HCT116 (cell line): ENCODE data around the gene PPARGC1A. TPM values are rescaled to one million over a fixed set of nuclear protein-coding genes. Genes with fewer than 3 reads are reported as not detected.

Source experiments
- ATAC-seq: fragments of 200-7000 bp; cut with Tn5 transposase; 2 replicates; pipeline ENCODE4 v1.9.1; 2020; ENCODE audit warnings: mild to moderate bottlenecking, moderate library complexity
- BruUV-seq: library from RNA; stranded (reverse); fragments of 400-500 nt; replicated peaks from 2 replicates; lab custom pipeline; 2021; lab: Mats Ljungman, UMichigan
- CTCF ChIA-PET: fragments of 300-600 bp; sonication (Branson Sonifier 250); formaldehyde crosslinking; loops from one replicate; lab custom pipeline; 2021; ENCODE audit warnings: antibody characterized with exemption; lab: Charles Lee
- POLR2A ChIA-PET: fragments of 300-600, 350-600 bp; sonication (Branson Sonifier 250); formaldehyde crosslinking; loops from one replicate; lab custom pipeline; 2021; ENCODE audit warnings: antibody characterized with exemption; lab: Charles Lee
- RAD21 ChIA-PET, 2 experiments: fragments of 300-600 bp; sonication (Branson Sonifier 250); formaldehyde crosslinking; loops; one replicate each; lab custom pipeline; 2023; ENCODE audit warnings: low total read pairs in 2 of 2; ENCODE audit not compliant: uncharacterized antibody in 2 of 2, unreplicated experiment in 2 of 2, low non-redundant PET in 1 of 2; lab: Charles Lee
- DNase-seq: peaks from one replicate; pipeline ENCODE4 v3.0.0-alpha.2; 2010; ENCODE audit warnings: low read depth, low spot score
- H2AFZ ChIP-seq: fragments of 200-600 bp; shearing (Covaris generic), sonication (generic); 2 replicates; pipeline ENCODE4 v1.6.1; 2017; ENCODE audit warnings: low read depth, mixed run types, mixed read lengths, antibody characterized with exemption, low read length; ENCODE audit not compliant: poor library complexity, severe bottlenecking
- H3K27ac ChIP-seq: 2 replicates; pipeline ENCODE4 v1.5.1; 2012; ENCODE audit warnings: low read depth, low read length
- H3K27me3 ChIP-seq: fragments of 200-600 bp; sonication (generic); 2 replicates; pipeline ENCODE4 v1.6.1; 2016; ENCODE audit warnings: mixed run types, low read length, mixed read lengths; ENCODE audit not compliant: insufficient read depth
- H3K36me3 ChIP-seq, 2 experiments: fragments of 200-500 bp in 1 of 2; fragments of 200-600 bp in 1 of 2; sonication (Bioruptor generic) in 1 of 2; sonication (generic) in 1 of 2; 2 replicates each; pipeline versions ENCODE4 v1.5.1 to v1.6.1; 2014 to 2016; ENCODE audit warnings: low read length in 2 of 2, inconsistent platforms in 1 of 2, mixed read lengths in 1 of 2, mixed run types in 1 of 2; ENCODE audit not compliant: insufficient read depth in 2 of 2, control insufficient read depth in 1 of 2
- H3K4me1 ChIP-seq, 2 experiments: fragments of 200-600 bp in 1 of 2; sonication (generic) in 1 of 2; 2 replicates each; pipeline versions ENCODE4 v1.5.1 to v1.6.1; 2012 to 2017; ENCODE audit warnings: low read length in 2 of 2, inconsistent platforms in 1 of 2, mild to moderate bottlenecking in 1 of 2, mixed read lengths in 1 of 2, mixed run types in 1 of 2, moderate library complexity in 1 of 2; ENCODE audit not compliant: insufficient read depth in 2 of 2, control insufficient read depth in 1 of 2
- H3K4me2 ChIP-seq: fragments of 200-600 bp; sonication (generic); 2 replicates; pipeline ENCODE4 v1.6.1; 2017; ENCODE audit warnings: mixed run types, low read length, mixed read lengths
- H3K4me3 ChIP-seq, 2 experiments: fragments of 200-600 bp in 1 of 2; sonication (generic) in 1 of 2; replicated peaks in 1 of 2; 2 replicates each; pipeline ENCODE4 v1.5.1; 2011 to 2016; ENCODE audit warnings: low read length in 2 of 2, control low read depth in 1 of 2, low read depth in 1 of 2, mild to moderate bottlenecking in 1 of 2, mixed read lengths in 1 of 2, mixed run types in 1 of 2
- H3K79me2 ChIP-seq: fragments of 200-600 bp; sonication (generic); 2 replicates; pipeline ENCODE4 v1.6.1; 2017; ENCODE audit warnings: mild to moderate bottlenecking, mixed run types, low read length, moderate library complexity, mixed read lengths; ENCODE audit not compliant: insufficient read depth
- H3K9ac ChIP-seq: fragments of 200-600 bp; sonication (generic); 2 replicates; pipeline ENCODE4 v1.6.1; 2016; ENCODE audit warnings: low read length, mixed read lengths
- H3K9me2 ChIP-seq: fragments of 200-600 bp; sonication (generic), shearing (Covaris generic); 2 replicates; pipeline ENCODE4 v1.6.1; 2017; ENCODE audit warnings: mixed run types, mild to moderate bottlenecking, moderate library complexity; ENCODE audit not compliant: insufficient read depth
- H3K9me3 ChIP-seq, 2 experiments: fragments of 200-500 bp in 1 of 2; fragments of 200-600 bp in 1 of 2; sonication (Bioruptor generic) in 1 of 2; sonication (generic) in 1 of 2; 2 replicates each; pipeline ENCODE4 v1.6.1; 2014 to 2017; ENCODE audit warnings: low read length in 2 of 2, mixed read lengths in 2 of 2, inconsistent platforms in 1 of 2, low read depth in 1 of 2, mild to moderate bottlenecking in 1 of 2, mixed run types in 1 of 2, moderate library complexity in 1 of 2; ENCODE audit not compliant: control insufficient read depth in 1 of 2, insufficient read depth in 1 of 2
- H4K20me1 ChIP-seq: fragments of 200-600 bp; sonication (generic), shearing (Covaris generic); 2 replicates; pipeline ENCODE4 v1.6.1; 2017; ENCODE audit warnings: mixed run types, mild to moderate bottlenecking, moderate library complexity; ENCODE audit not compliant: insufficient read depth
- EGR1 ChIP-seq: IDR thresholded peaks from 2 replicates; pipeline ENCODE4 v1.6.1; 2012; ENCODE audit warnings: low read depth
- POLR2A ChIP-seq: IDR thresholded peaks from 2 replicates; pipeline ENCODE4 v1.7.0; 2011; ENCODE audit warnings: borderline replicate concordance; ENCODE audit not compliant: insufficient read depth, insufficient read length; ENCODE audit errors: extremely low read depth
- POLR2AphosphoS5 ChIP-seq: IDR thresholded peaks from 2 replicates; pipeline ENCODE4 v1.6.1; 2011; ENCODE audit warnings: mild to moderate bottlenecking, low read depth, low read length, moderate library complexity
- SIN3A ChIP-seq: IDR thresholded peaks from 2 replicates; pipeline ENCODE4 v1.6.1; 2012; ENCODE audit warnings: low read depth
- SP1 ChIP-seq: IDR thresholded peaks from 2 replicates; pipeline ENCODE4 v1.6.1; 2012; ENCODE audit warnings: low read depth
- SRF ChIP-seq: IDR thresholded peaks from 2 replicates; pipeline ENCODE4 v1.6.1; 2012; ENCODE audit warnings: low read depth
- TCF7L2 ChIP-seq: IDR thresholded peaks from 2 replicates; pipeline ENCODE4 v1.7.0; 2011; ENCODE audit warnings: borderline replicate concordance, inconsistent platforms; ENCODE audit not compliant: insufficient read depth, insufficient read length; ENCODE audit errors: extremely low read depth
- YY1 ChIP-seq: IDR thresholded peaks from 2 replicates; pipeline ENCODE4 v1.6.1; 2011; ENCODE audit warnings: low read length, low read depth, moderate library complexity, mild to moderate bottlenecking; ENCODE audit not compliant: insufficient replicate concordance; ENCODE audit errors: extremely low read depth
- ZFX ChIP-seq: fragments of 450-650 bp; IDR thresholded peaks from 2 replicates; pipeline ENCODE4 v1.6.1; 2017
- intact Hi-C: fragments of 100-400 bp; cut with micrococcal nuclease; formaldehyde crosslinking; loops from 2 replicates; pipeline ENCODE4 v1.10.0; 2022
- total RNA-seq: library from RNA; stranded (reverse); gene quantifications from one replicate; pipeline ENCODE4 v1.2.1, GENCODE V29; 2021; ENCODE audit not compliant: unreplicated experiment
- TF ChIP-seq, protein P1 (sequence below): IDR thresholded peaks from 2 replicates; pipeline ENCODE4 v1.6.1; 2012
- TF ChIP-seq, protein P2 (sequence below): IDR thresholded peaks from 2 replicates; pipeline ENCODE4 v1.6.1; 2011; ENCODE audit warnings: mild to moderate bottlenecking, low read length, moderate library complexity; ENCODE audit not compliant: insufficient replicate concordance; ENCODE audit errors: extremely low read depth

Gene PPARGC1A
- total RNA-seq, 1 experiment from 2014 or later = not detected

DNA sequence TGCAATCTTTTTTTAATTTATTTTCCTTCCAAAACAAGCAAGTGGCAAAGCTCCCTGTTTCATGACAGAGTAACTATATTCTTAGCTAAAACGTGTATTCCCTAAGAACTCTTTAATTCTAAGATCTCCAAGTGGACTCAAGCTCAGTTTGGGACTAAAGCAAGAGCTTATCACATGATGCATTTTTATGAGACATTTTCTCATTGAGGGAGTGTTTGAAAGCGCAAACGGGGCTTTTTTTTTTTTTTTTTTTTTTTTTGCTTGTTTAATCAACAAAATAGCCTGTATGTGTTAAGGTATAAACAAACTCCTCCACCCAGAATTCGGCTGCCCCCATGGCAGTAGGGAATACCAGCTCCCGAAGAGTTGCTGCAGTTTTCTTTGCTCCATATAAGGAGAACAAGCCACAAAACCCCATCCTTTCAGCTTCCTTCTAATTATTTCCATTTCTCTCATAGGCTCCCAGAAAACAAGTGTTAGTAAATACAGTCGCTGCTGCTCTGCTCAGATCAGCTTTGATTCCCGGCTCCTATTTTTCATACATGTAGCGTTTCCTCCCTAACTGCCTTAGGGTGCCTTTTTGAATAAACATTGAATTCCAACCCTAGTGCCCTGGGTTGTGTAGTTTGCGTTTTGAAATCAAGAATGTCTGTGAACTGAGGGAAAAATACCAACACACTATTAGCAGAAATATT is 669 bp upstream of the PPARGC1A start:
- no TSS peak for BruUV-seq
- CTCF ChIA-PET = no interaction called here
- Histone ChIP-seq H3K4me1 (no peaks in the 10 kb centered on the region), H3K9me2 (no peaks in the 10 kb centered on the region), H4K20me1 (no peaks in the 10 kb centered on the region), H3K27me3 (no peaks in the 10 kb centered on the region), H3K9me3 (peaks cover 6 to 7% of the 10 kb centered on the region in 2 experiments; a peak in 2 of 4 replicates), H3K36me3 (no peaks in the 10 kb centered on the region), H2AFZ (no peak overlapping the region), H3K4me3 (no peak overlapping the region), H3K9ac (no peak overlapping the region), H3K27ac (no peak overlapping the region), H3K79me2 (no peaks in the 10 kb centered on the region), H3K4me2 (no peak overlapping the region)
- DNase-seq = no peak
- intact Hi-C loops = no loop called here
- RAD21 ChIA-PET = no interaction called here
- POLR2A ChIA-PET = interaction anchor here (0.6 kb wide), 1 partner anchor 649 kb away, joined by 3 read pairs; no protein-coding TSS in a partner anchor
- TF ChIP-seq, protein P1, sequence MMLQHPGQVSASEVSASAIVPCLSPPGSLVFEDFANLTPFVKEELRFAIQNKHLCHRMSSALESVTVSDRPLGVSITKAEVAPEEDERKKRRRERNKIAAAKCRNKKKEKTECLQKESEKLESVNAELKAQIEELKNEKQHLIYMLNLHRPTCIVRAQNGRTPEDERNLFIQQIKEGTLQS = no peak
- no peak for TF ChIP-seq POLR2AphosphoS5
- TF ChIP-seq SP1 = no peak
- TF ChIP-seq EGR1 = no peak
- no peak for TF ChIP-seq SRF
- TF ChIP-seq TCF7L2 = no peak
- no peak for TF ChIP-seq SIN3A
- TF ChIP-seq POLR2A = no peak
- TF ChIP-seq, protein P2, sequence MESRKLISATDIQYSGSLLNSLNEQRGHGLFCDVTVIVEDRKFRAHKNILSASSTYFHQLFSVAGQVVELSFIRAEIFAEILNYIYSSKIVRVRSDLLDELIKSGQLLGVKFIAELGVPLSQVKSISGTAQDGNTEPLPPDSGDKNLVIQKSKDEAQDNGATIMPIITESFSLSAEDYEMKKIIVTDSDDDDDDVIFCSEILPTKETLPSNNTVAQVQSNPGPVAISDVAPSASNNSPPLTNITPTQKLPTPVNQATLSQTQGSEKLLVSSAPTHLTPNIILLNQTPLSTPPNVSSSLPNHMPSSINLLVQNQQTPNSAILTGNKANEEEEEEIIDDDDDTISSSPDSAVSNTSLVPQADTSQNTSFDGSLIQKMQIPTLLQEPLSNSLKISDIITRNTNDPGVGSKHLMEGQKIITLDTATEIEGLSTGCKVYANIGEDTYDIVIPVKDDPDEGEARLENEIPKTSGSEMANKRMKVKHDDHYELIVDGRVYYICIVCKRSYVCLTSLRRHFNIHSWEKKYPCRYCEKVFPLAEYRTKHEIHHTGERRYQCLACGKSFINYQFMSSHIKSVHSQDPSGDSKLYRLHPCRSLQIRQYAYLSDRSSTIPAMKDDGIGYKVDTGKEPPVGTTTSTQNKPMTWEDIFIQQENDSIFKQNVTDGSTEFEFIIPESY = no peak
- TF ChIP-seq YY1 = no peak
- TF ChIP-seq ZFX = no peak
- no peak for ATAC-seq
